Measurements from ENCODE around the gene DAAM1. TPM values are rescaled to one million over a fixed set of nuclear protein-coding genes. Genes with fewer than 3 reads are reported as not detected.
A peak's percentile ranks its signal among the peaks of the same experiment; 100 is the strongest.

DAAM1 gene
- total RNA-seq, 1 experiment from 2014 or later: 43.8 TPM

- H3K4me2 ChIP-seq (ENCODE audit: low read depth, low read length, poor library complexity, severe bottlenecking): no peak overlapping the region
- H3K9me3 ChIP-seq (ENCODE audit: low read length): no peaks in the 10 kb centered on the region
- peaks cover 6% of the 10 kb centered on the region; the same call in 1 of the 2 replicates for H3K4me1 ChIP-seq (ENCODE audit: low read length)
- no peaks in the 10 kb centered on the region for H3K9me2 ChIP-seq (replicated peaks; ENCODE audit: insufficient read depth, low read length)
- peaks cover 64% of the 10 kb centered on the region for H4K20me1 ChIP-seq (ENCODE audit: insufficient read depth, low read depth, low read length)
- H3K27ac ChIP-seq (ENCODE audit: low read length): no peak overlapping the region
- 0 out of 2 replicates have a peak, but pooled peaks cover 2% of the 10 kb centered on the region for H3K27me3 ChIP-seq (ENCODE audit: low read length)
- H3K36me3 ChIP-seq (ENCODE audit: insufficient read depth, low read length): no peaks in the 10 kb centered on the region
- DNase-seq: no peak
- no peak overlapping the region for H3K9ac ChIP-seq (ENCODE audit: low read length)
- no peak overlapping the region for H3K4me3 ChIP-seq (ENCODE audit: low read length)
- H2AFZ ChIP-seq (ENCODE audit: low read length): no peak overlapping the region
- H3K79me2 ChIP-seq (ENCODE audit: low read length): no peaks in the 10 kb centered on the region
These were observed 57.4 kb downstream of the DAAM1 start for GRCh38 chr14:59245809-59246295.

- Histone ChIP-seq H3K9me2 (replicated peaks; ENCODE audit: insufficient read depth, low read length) (no peaks in the 10 kb centered on the region), H3K9me3 (ENCODE audit: low read length) (no peaks in the 10 kb centered on the region), H3K9ac (ENCODE audit: low read length) (no peak overlapping the region), H3K4me3 (ENCODE audit: low read length) (no peak overlapping the region), H3K4me1 (ENCODE audit: low read length) (peaks cover 6% of the 10 kb centered on the region; the same call in 1 of the 2 replicates), H3K27me3 (ENCODE audit: low read length) (0 out of 2 replicates have a peak, but pooled peaks cover 2% of the 10 kb centered on the region), H4K20me1 (ENCODE audit: insufficient read depth, low read depth, low read length) (peaks cover 66% of the 10 kb centered on the region), H3K36me3 (ENCODE audit: insufficient read depth, low read length) (no peaks in the 10 kb centered on the region), H2AFZ (ENCODE audit: low read length) (no peak overlapping the region), H3K4me2 (ENCODE audit: low read depth, low read length, poor library complexity, severe bottlenecking) (no peak overlapping the region), H3K27ac (ENCODE audit: low read length) (no peak overlapping the region), H3K79me2 (ENCODE audit: low read length) (no peaks in the 10 kb centered on the region)
- no peak for DNase-seq
These were observed 58.1 kb downstream of the DAAM1 start for GRCh38 chr14:59246566-59246965.

- Histone ChIP-seq H3K9me2 (replicated peaks; ENCODE audit: insufficient read depth, low read length) (no peaks in the 10 kb centered on the region), H3K9ac (ENCODE audit: low read length) (no peak overlapping the region), H3K9me3 (ENCODE audit: low read length) (no peaks in the 10 kb centered on the region), H3K4me1 (ENCODE audit: low read length) (peaks cover 6% of the 10 kb centered on the region; the same call in 1 of the 2 replicates), H3K27me3 (ENCODE audit: low read length) (0 out of 2 replicates have a peak, but pooled peaks cover 2% of the 10 kb centered on the region), H3K36me3 (ENCODE audit: insufficient read depth, low read length) (no peaks in the 10 kb centered on the region), H2AFZ (ENCODE audit: low read length) (no peak overlapping the region), H3K4me2 (ENCODE audit: low read depth, low read length, poor library complexity, severe bottlenecking) (no peak overlapping the region), H3K79me2 (ENCODE audit: low read length) (no peaks in the 10 kb centered on the region), H3K27ac (ENCODE audit: low read length) (no peak overlapping the region), H3K4me3 (ENCODE audit: low read length) (no peak overlapping the region), H4K20me1 (ENCODE audit: insufficient read depth, low read depth, low read length) (peaks cover 70% of the 10 kb centered on the region)
- DNase-seq: no peak
These were observed 59.5 kb downstream of the DAAM1 start for GRCh38 chr14:59247801-59248584.

- no peak for DNase-seq
- Histone ChIP-seq H3K9me2 (replicated peaks; ENCODE audit: insufficient read depth, low read length) (no peaks in the 10 kb centered on the region), H3K4me1 (ENCODE audit: low read length) (peaks cover 16% of the 10 kb centered on the region)
These were observed 60.6 kb downstream of the DAAM1 start for GRCh38 chr14:59249029-59249428.

GRCh38 chr14:59251811-59252771, 63.6 kb downstream of the DAAM1 start:
- Histone ChIP-seq H3K4me3 (ENCODE audit: low read length) (no peak overlapping the region), H2AFZ (ENCODE audit: low read length) (no peak overlapping the region), H3K9me3 (ENCODE audit: low read length) (no peaks in the 10 kb centered on the region), H3K79me2 (ENCODE audit: low read length) (no peaks in the 10 kb centered on the region), H3K4me2 (ENCODE audit: low read depth, low read length, poor library complexity, severe bottlenecking) (no peak overlapping the region), H3K27ac (ENCODE audit: low read length) (no peak overlapping the region), H4K20me1 (ENCODE audit: insufficient read depth, low read depth, low read length) (peaks cover 58% of the 10 kb centered on the region; the same call in 1 of the 2 replicates), H3K9ac (ENCODE audit: low read length) (no peak overlapping the region), H3K4me1 (ENCODE audit: low read length) (peaks cover 23% of the 10 kb centered on the region), H3K36me3 (ENCODE audit: insufficient read depth, low read length) (no peaks in the 10 kb centered on the region), H3K9me2 (replicated peaks; ENCODE audit: insufficient read depth, low read length) (no peaks in the 10 kb centered on the region), H3K27me3 (ENCODE audit: low read length) (no peaks in the 10 kb centered on the region)
- no peak for DNase-seq

More at GRCh38 chr14:59249029-59249428, 60.6 kb downstream of the DAAM1 start:
- Histone ChIP-seq H3K4me3 (ENCODE audit: low read length) (no peak overlapping the region), H2AFZ (ENCODE audit: low read length) (no peak overlapping the region), H3K9ac (ENCODE audit: low read length) (no peak overlapping the region), H3K36me3 (ENCODE audit: insufficient read depth, low read length) (no peaks in the 10 kb centered on the region), H3K4me2 (ENCODE audit: low read depth, low read length, poor library complexity, severe bottlenecking) (no peak overlapping the region), H3K9me3 (ENCODE audit: low read length) (no peaks in the 10 kb centered on the region), H4K20me1 (ENCODE audit: insufficient read depth, low read depth, low read length) (peaks cover 71% of the 10 kb centered on the region), H3K79me2 (ENCODE audit: low read length) (no peaks in the 10 kb centered on the region), H3K27me3 (ENCODE audit: low read length) (no peaks in the 10 kb centered on the region), H3K27ac (ENCODE audit: low read length) (no peak overlapping the region)

GRCh38 chr14:59252772-59253500, 64.5 kb downstream of the DAAM1 start:
- H3K9ac ChIP-seq (ENCODE audit: low read length): no peak overlapping the region
- H3K27me3 ChIP-seq (ENCODE audit: low read length): no peaks in the 10 kb centered on the region
- no peak overlapping the region for H2AFZ ChIP-seq (ENCODE audit: low read length)
- no peaks in the 10 kb centered on the region for H3K36me3 ChIP-seq (ENCODE audit: insufficient read depth, low read length)
- no peaks in the 10 kb centered on the region for H3K79me2 ChIP-seq (ENCODE audit: low read length)
- H3K9me2 ChIP-seq (replicated peaks; ENCODE audit: insufficient read depth, low read length): no peaks in the 10 kb centered on the region
- no peaks in the 10 kb centered on the region for H3K9me3 ChIP-seq (ENCODE audit: low read length)
- H3K27ac ChIP-seq (ENCODE audit: low read length): no peak overlapping the region
- no peak for DNase-seq
- H4K20me1 ChIP-seq (ENCODE audit: insufficient read depth, low read depth, low read length): peaks cover 54% of the 10 kb centered on the region; the same call in 1 of the 2 replicates
- H3K4me3 ChIP-seq (ENCODE audit: low read length): no peak overlapping the region
- no peak overlapping the region for H3K4me2 ChIP-seq (ENCODE audit: low read depth, low read length, poor library complexity, severe bottlenecking)
- peaks cover 23% of the 10 kb centered on the region for H3K4me1 ChIP-seq (ENCODE audit: low read length)

GRCh38 chr14:59253527-59253926, 65.1 kb downstream of the DAAM1 start:
- Histone ChIP-seq H3K79me2 (ENCODE audit: low read length) (no peaks in the 10 kb centered on the region), H3K27ac (ENCODE audit: low read length) (no peak overlapping the region), H3K9me3 (ENCODE audit: low read length) (no peaks in the 10 kb centered on the region), H4K20me1 (ENCODE audit: insufficient read depth, low read depth, low read length) (peaks cover 54% of the 10 kb centered on the region; the same call in 1 of the 2 replicates), H3K9me2 (replicated peaks; ENCODE audit: insufficient read depth, low read length) (no peaks in the 10 kb centered on the region), H3K4me1 (ENCODE audit: low read length) (peaks cover 23% of the 10 kb centered on the region), H3K27me3 (ENCODE audit: low read length) (no peaks in the 10 kb centered on the region), H3K4me2 (ENCODE audit: low read depth, low read length, poor library complexity, severe bottlenecking) (peak overlapping the region; percentile 26), H3K9ac (ENCODE audit: low read length) (no peak overlapping the region), H2AFZ (ENCODE audit: low read length) (no peak overlapping the region), H3K36me3 (ENCODE audit: insufficient read depth, low read length) (no peaks in the 10 kb centered on the region), H3K4me3 (ENCODE audit: low read length) (no peak overlapping the region)
- no peak for DNase-seq
